ENCODE measurements around the gene SLC47A2. TPM values are rescaled to one million over a fixed set of nuclear protein-coding genes. Genes with fewer than 3 reads are reported as not detected.

Gene SLC47A2
- total RNA-seq, 2 donors from 2014 or later, result not detected

GRCh38 chr17:19641687-19642372, 74.6 kb downstream of the SLC47A2 start:
- no peak for DNase-seq (ENCODE audit: low spot score)
- Histone ChIP-seq H3K4me1 (peaks cover 0 to 9% of the 10 kb centered on the region in 2 donors), H3K27me3 (no peaks in the 10 kb centered on the region), H3K27ac (no peak overlapping the region), H3K36me3 (no peaks in the 10 kb centered on the region), H3K4me3 (no peak overlapping the region), H3K9me3 (no peaks in the 10 kb centered on the region)
- TF ChIP-seq, protein P1, sequence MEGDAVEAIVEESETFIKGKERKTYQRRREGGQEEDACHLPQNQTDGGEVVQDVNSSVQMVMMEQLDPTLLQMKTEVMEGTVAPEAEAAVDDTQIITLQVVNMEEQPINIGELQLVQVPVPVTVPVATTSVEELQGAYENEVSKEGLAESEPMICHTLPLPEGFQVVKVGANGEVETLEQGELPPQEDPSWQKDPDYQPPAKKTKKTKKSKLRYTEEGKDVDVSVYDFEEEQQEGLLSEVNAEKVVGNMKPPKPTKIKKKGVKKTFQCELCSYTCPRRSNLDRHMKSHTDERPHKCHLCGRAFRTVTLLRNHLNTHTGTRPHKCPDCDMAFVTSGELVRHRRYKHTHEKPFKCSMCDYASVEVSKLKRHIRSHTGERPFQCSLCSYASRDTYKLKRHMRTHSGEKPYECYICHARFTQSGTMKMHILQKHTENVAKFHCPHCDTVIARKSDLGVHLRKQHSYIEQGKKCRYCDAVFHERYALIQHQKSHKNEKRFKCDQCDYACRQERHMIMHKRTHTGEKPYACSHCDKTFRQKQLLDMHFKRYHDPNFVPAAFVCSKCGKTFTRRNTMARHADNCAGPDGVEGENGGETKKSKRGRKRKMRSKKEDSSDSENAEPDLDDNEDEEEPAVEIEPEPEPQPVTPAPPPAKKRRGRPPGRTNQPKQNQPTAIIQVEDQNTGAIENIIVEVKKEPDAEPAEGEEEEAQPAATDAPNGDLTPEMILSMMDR (IDR thresholded peaks at IDR 0.05), result no peak

DNA sequence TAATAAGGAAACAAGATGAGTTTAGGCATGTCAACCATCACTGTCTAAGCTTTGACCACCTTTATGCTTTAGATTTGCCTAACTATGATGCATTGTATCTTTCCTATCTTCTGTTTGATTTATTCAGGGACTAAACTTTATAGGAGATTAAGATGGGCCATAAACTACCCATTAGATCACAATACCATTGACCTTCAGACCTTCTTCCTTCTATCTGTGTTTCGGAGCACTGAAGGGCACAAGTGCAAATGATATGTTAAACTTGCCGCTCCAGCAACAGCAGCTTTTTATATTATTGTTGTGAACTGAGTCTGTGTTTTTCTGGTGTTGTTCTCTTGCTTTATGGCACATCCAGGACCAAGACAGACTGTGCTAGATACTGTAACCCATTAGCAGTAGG, 84.5 kb downstream of the SLC47A2 start:
- H3K36me3 ChIP-seq, result no peaks in the 10 kb centered on the region
- no peak overlapping the region for H3K27ac ChIP-seq
- TF ChIP-seq, protein P1 (IDR thresholded peaks at IDR 0.05), result no peak
- no peak for DNase-seq (ENCODE audit: low spot score)
- H3K4me3 ChIP-seq, result no peak overlapping the region
- no peaks in the 10 kb centered on the region for H3K27me3 ChIP-seq
- no peaks in the 10 kb centered on the region for H3K9me3 ChIP-seq
- H3K4me1 ChIP-seq, result no peaks in the 10 kb centered on the region

GRCh38 chr17:19630661-19631060, 85.7 kb downstream of the SLC47A2 start:
- Histone ChIP-seq H3K27ac (no peak overlapping the region), H3K4me1 (no peaks in the 10 kb centered on the region), H3K27me3 (no peaks in the 10 kb centered on the region), H3K36me3 (no peaks in the 10 kb centered on the region), H3K9me3 (no peaks in the 10 kb centered on the region), H3K4me3 (no peak overlapping the region)
- no peak for DNase-seq (ENCODE audit: low spot score)
- TF ChIP-seq, protein P1 (IDR thresholded peaks at IDR 0.05), result no peak

GRCh38 chr17:19630035-19630434, 86.3 kb downstream of the SLC47A2 start:
- H3K27me3 ChIP-seq, result no peaks in the 10 kb centered on the region
- H3K36me3 ChIP-seq, result no peaks in the 10 kb centered on the region
- H3K27ac ChIP-seq, result no peak overlapping the region
- H3K9me3 ChIP-seq, result no peaks in the 10 kb centered on the region
- DNase-seq (ENCODE audit: low spot score), result no peak
- no peaks in the 10 kb centered on the region for H3K4me1 ChIP-seq
- no peak overlapping the region for H3K4me3 ChIP-seq
- TF ChIP-seq, protein P1 (IDR thresholded peaks at IDR 0.05), result no peak

DNA sequence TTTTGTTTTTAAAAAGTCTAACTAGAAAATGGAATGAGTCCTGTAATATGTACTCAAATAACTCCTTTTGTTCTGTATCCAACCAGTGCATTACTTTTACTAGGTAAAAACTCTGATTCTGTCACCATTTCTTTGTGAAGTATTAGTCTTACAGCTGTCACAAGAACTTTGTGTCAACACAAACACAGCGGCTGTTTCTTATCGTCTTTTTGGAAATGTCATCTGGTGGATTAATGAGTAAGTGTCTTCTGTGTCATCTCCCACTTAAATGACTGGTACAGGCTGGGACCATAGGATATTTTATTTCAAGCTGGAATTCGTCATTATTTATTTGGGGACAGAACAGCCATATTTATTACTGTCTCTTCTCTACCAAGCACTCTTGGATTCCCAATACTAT, 86.9 kb downstream of the SLC47A2 start:
- Histone ChIP-seq H3K36me3 (no peaks in the 10 kb centered on the region), H3K27me3 (no peaks in the 10 kb centered on the region), H3K4me3 (no peak overlapping the region), H3K9me3 (no peaks in the 10 kb centered on the region), H3K27ac (no peak overlapping the region), H3K4me1 (no peaks in the 10 kb centered on the region)
- TF ChIP-seq, protein P1 (IDR thresholded peaks at IDR 0.05), result no peak
- DNase-seq (ENCODE audit: low spot score), result no peak

Other genes with a start within 250 kb of the SLC47A2 start
- 1 to 10 TPM; 2.2 to 4.9 TPM for gene SLC47A1, start 182.7 kb downstream of the SLC47A2 start, total RNA-seq
- 10 to 100 TPM; 45.8 to 52.3 TPM for gene ALDH3A2, start 67.8 kb downstream of the SLC47A2 start, total RNA-seq
- gene ALDH3A1, start 31.7 kb upstream of the SLC47A2 start, total RNA-seq, result 1 to 10 TPM in 1 of 2 donors, under 1 TPM in 1; 0.22 to 1.8 TPM
- 10 to 100 TPM; 18.4 to 20.3 TPM for gene ULK2, start 151.4 kb upstream of the SLC47A2 start, total RNA-seq

Data from right atrium auricular region (tissue), 2 donors.